A673 (cell line): ENCODE results near the gene OR4E1. TPM values are rescaled to one million over a fixed set of nuclear protein-coding genes. Genes with fewer than 3 reads are reported as not detected.
A peak's percentile ranks its signal among the peaks of the same experiment; 100 is the strongest.

Source experiments
- BruUV-seq: library from RNA; stranded (reverse); fragments of 400-500 nt; replicated peaks from 2 replicates; lab custom pipeline; 2021; lab: Mats Ljungman, UMichigan
- CTCF ChIA-PET: fragments of 300-600 bp; sonication (Branson Sonifier 250); formaldehyde crosslinking; loops from one replicate; lab custom pipeline; 2022; ENCODE audit warnings: antibody characterized with exemption; lab: Charles Lee
- POLR2A ChIA-PET: fragments of 300-600 bp; sonication (Branson Sonifier 250); formaldehyde crosslinking; loops from one replicate; lab custom pipeline; 2022; ENCODE audit warnings: antibody characterized with exemption; ENCODE audit not compliant: low non-redundant PET; lab: Charles Lee
- DNase-seq: peaks from one replicate; pipeline ENCODE4 v3.0.0-alpha.2; 2015; ENCODE audit warnings: low spot score
- H3K27ac ChIP-seq: fragments of 200-600 bp; sonication (generic); 2 replicates; pipeline ENCODE4 v1.5.1; 2016; ENCODE audit warnings: mixed run types, low read depth, mild to moderate bottlenecking, mixed read lengths, antibody characterized with exemption, low read length; ENCODE audit not compliant: poor library complexity, severe bottlenecking
- H3K27me3 ChIP-seq: fragments of 200-600 bp; sonication (generic); replicated peaks from 2 replicates; pipeline ENCODE4 v1.6.1; 2017; ENCODE audit warnings: mixed run types, low read depth, mild to moderate bottlenecking, mixed read lengths, antibody characterized with exemption, low read length; ENCODE audit not compliant: insufficient read depth, poor library complexity
- H3K36me3 ChIP-seq: fragments of 200-600 bp; sonication (generic); 2 replicates; pipeline ENCODE4 v1.6.1; 2016; ENCODE audit warnings: mixed run types, mild to moderate bottlenecking, mixed read lengths, antibody characterized with exemption, low read length; ENCODE audit not compliant: insufficient read depth, poor library complexity, severe bottlenecking
- H3K4me1 ChIP-seq: fragments of 200-600 bp; sonication (generic); 2 replicates; pipeline ENCODE4 v1.6.1; 2017; ENCODE audit warnings: mixed run types, mild to moderate bottlenecking, mixed read lengths, antibody characterized with exemption, low read length; ENCODE audit not compliant: insufficient read depth, poor library complexity, severe bottlenecking
- H3K4me3 ChIP-seq: fragments of 200-600 bp; sonication (generic); 2 replicates; pipeline ENCODE4 v1.5.1; 2016; ENCODE audit warnings: low read depth, mixed run types, mild to moderate bottlenecking, mixed read lengths, low read length; ENCODE audit not compliant: poor library complexity, severe bottlenecking
- H3K9me3 ChIP-seq: fragments of 200-600 bp; sonication (generic); 2 replicates; pipeline ENCODE4 v1.6.1; 2016; ENCODE audit warnings: mixed run types, low read depth, mild to moderate bottlenecking, mixed read lengths, antibody characterized with exemption, low read length; ENCODE audit not compliant: poor library complexity, severe bottlenecking
- EZH2 ChIP-seq: fragments of 200-600 bp; sonication (generic); IDR thresholded peaks from 2 replicates; pipeline ENCODE4 v1.6.1; 2017; ENCODE audit warnings: borderline replicate concordance, low read depth, mild to moderate bottlenecking, mixed read lengths, antibody characterized with exemption, low read length; ENCODE audit not compliant: poor library complexity, severe bottlenecking
- intact Hi-C: fragments of 100-400 bp; cut with micrococcal nuclease; formaldehyde crosslinking; loops from one replicate; pipeline ENCODE4 v1.10.0; 2022; ENCODE audit not compliant: unreplicated experiment
- total RNA-seq: library from RNA; stranded (reverse); gene quantifications from 2 replicates; pipeline ENCODE4 v1.2.3, GENCODE V29; 2021
- TF ChIP-seq, protein P1 (sequence below): fragments of 300-800, 200-600 bp; sonication (generic); conservative IDR thresholded peaks from 2 replicates; pipeline ENCODE4 v1.5.1; 2017; ENCODE audit warnings: low read depth, mild to moderate bottlenecking, antibody characterized with exemption, low read length, moderate library complexity, mixed read lengths

OR4E1 gene
- total RNA-seq, 1 experiment from 2014 or later = not detected

DNA sequence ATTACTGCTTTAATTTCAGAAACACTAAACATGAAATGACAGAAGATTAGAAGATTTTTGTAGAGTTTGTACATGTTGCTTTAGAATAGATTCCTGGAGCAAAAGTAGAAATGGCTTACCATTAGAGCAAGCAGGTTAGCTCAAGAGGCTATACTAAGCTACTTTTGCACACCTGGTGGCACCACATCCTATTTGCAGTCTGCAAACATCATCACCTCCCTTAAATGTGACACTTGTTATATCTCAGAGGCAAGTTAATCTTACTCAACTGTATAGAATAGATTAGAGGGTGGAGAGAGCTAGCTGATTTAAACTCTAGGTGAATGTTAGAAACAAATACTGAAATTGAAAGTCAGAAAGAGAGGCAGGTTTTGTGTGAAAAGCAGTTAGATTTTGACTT, 30.7 kb upstream of the OR4E1 start:
- intact Hi-C loops = no loop called here
- H3K9me3 ChIP-seq = peaks cover 16% of the 10 kb centered on the region
- no peak overlapping the region for H3K4me3 ChIP-seq
- ChIA-PET CTCF (no interaction called here), POLR2A (interaction anchor here (0.6 kb wide), 1 partner anchor 50 kb away, joined by 4 read pairs; no protein-coding TSS in a partner anchor)
- peaks cover 9% of the 10 kb centered on the region for H3K4me1 ChIP-seq
- BruUV-seq = no TSS peak
- no peaks in the 10 kb centered on the region for H3K36me3 ChIP-seq
- no peak for TF ChIP-seq EZH2
- TF ChIP-seq, protein P1, sequence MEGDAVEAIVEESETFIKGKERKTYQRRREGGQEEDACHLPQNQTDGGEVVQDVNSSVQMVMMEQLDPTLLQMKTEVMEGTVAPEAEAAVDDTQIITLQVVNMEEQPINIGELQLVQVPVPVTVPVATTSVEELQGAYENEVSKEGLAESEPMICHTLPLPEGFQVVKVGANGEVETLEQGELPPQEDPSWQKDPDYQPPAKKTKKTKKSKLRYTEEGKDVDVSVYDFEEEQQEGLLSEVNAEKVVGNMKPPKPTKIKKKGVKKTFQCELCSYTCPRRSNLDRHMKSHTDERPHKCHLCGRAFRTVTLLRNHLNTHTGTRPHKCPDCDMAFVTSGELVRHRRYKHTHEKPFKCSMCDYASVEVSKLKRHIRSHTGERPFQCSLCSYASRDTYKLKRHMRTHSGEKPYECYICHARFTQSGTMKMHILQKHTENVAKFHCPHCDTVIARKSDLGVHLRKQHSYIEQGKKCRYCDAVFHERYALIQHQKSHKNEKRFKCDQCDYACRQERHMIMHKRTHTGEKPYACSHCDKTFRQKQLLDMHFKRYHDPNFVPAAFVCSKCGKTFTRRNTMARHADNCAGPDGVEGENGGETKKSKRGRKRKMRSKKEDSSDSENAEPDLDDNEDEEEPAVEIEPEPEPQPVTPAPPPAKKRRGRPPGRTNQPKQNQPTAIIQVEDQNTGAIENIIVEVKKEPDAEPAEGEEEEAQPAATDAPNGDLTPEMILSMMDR = no peak
- DNase-seq = no peak
- no peak overlapping the region for H3K27ac ChIP-seq
- no peaks in the 10 kb centered on the region for H3K27me3 ChIP-seq

DNA sequence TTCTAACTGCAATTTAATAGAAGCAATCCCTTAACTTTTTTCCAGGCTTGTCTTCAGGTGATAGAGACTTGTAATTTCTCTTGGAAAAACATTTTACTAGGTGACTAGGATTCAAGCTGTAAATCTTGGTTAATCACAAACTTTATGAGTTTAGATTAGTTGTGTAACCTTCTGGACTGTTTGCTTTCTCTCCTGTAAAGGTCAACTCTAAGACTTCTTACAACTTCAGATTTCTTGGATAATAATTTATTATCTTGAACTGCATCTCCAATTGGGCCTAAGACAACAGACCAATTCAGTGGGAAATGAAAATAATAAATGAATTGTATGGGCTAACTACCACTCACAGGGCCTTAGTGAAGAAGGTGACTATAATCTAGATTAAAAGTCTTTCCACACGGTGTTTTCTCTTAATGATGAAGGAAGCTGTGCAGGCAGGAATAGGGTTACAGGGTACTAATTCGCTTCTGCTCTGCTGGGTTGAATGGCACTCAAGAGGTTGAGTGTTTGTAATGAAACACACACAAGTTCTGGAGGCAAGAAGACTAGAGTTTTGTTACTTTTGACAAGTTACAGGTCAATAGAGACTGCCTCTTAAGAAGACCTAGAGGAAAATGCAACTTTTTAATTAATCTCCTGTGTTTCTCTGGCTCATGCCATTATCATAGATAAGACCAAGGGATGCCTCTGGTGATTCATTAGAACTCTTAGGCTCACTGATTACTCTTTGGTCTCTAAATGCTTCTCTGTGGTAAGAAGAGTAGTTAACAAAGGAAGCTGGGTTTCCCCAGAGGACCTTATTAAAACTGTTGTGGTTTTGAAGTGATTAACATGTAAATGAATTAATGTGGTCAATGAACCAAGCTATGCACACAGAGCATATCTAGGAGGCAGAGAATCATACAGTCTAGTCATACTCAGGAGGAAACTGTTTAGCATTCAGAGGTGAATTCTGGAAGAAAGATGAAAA, 30.0 kb upstream of the OR4E1 start:
- peaks cover 9% of the 10 kb centered on the region for H3K4me1 ChIP-seq
- no TSS peak for BruUV-seq
- no peaks in the 10 kb centered on the region for H3K27me3 ChIP-seq
- DNase-seq = peak; percentile 61
- TF ChIP-seq EZH2 = no peak
- TF ChIP-seq, protein P1 = no peak
- H3K27ac ChIP-seq = no peak overlapping the region
- POLR2A ChIA-PET = interaction anchor here (0.6 kb wide), 1 partner anchor 49 kb away, joined by 4 read pairs; no protein-coding TSS in a partner anchor
- CTCF ChIA-PET = no interaction called here
- H3K4me3 ChIP-seq = no peak overlapping the region
- peaks cover 16% of the 10 kb centered on the region for H3K9me3 ChIP-seq
- intact Hi-C loops = no loop called here
- no peaks in the 10 kb centered on the region for H3K36me3 ChIP-seq

DNA sequence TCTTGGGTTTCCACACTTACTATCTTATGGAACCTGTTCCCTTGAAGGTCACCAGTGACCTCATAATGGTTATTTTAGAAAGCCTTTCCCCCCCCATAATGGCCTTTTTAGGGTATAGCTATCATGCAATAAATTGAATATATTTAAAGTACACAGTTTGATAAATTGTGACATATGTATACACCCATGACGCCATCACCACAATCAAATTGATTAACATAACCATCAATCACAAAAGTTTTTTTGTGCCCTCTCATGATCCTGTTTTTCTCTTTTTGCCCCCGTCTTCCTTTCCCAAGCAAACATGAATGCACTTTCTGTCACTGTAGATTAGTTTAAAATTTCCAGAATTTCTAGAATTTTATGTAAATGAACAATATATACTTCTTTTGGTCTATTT, 28.7 kb upstream of the OR4E1 start:
- POLR2A ChIA-PET = no interaction called here
- no peak for DNase-seq
- Histone ChIP-seq H3K27me3 (no peaks in the 10 kb centered on the region), H3K27ac (no peak overlapping the region), H3K36me3 (no peaks in the 10 kb centered on the region), H3K4me3 (no peak overlapping the region), H3K4me1 (peaks cover 9% of the 10 kb centered on the region), H3K9me3 (peaks cover 16% of the 10 kb centered on the region)
- CTCF ChIA-PET = no interaction called here
- no TSS peak for BruUV-seq
- intact Hi-C loops = no loop called here
- TF ChIP-seq, protein P1 = no peak
- no peak for TF ChIP-seq EZH2
